Parathyroid adenoma (tissue), 2 donors: ENCODE results near the gene FAM216B.

Source experiments
- H2AFZ ChIP-seq: fragments of 300-600 bp; sonication (generic); one replicate; pipeline ENCODE4 v1.7.0; 2017; ENCODE audit warnings: antibody characterized with exemption, mild to moderate bottlenecking
- H3K27ac ChIP-seq: fragments of 300-600 bp; sonication (generic); one replicate; pipeline ENCODE4 v1.7.0; 2017
- H3K27me3 ChIP-seq: fragments of 300-600 bp; sonication (generic); one replicate; pipeline ENCODE4 v1.7.0; 2017; ENCODE audit warnings: low read length; ENCODE audit not compliant: control insufficient read depth, insufficient read depth
- H3K36me3 ChIP-seq: fragments of 300-600 bp; sonication (generic); one replicate; pipeline ENCODE4 v1.7.0; 2017; ENCODE audit warnings: low read length; ENCODE audit not compliant: control insufficient read depth, insufficient read depth
- H3K4me1 ChIP-seq: fragments of 300-600 bp; sonication (generic); one replicate; pipeline ENCODE4 v1.7.0; 2017; ENCODE audit warnings: control low read depth
- H3K4me2 ChIP-seq: fragments of 300-600 bp; sonication (generic); one replicate; pipeline ENCODE4 v1.7.0; 2017; ENCODE audit warnings: low read length
- H3K4me3 ChIP-seq: fragments of 300-600 bp; sonication (generic); one replicate; pipeline ENCODE4 v1.7.0; 2017; ENCODE audit warnings: low read depth, low read length
- H3K79me2 ChIP-seq: fragments of 300-600 bp; sonication (generic); one replicate; pipeline ENCODE4 v1.7.0; 2017; ENCODE audit warnings: control low read depth
- H3K9ac ChIP-seq: fragments of 300-600 bp; sonication (generic); one replicate; pipeline ENCODE4 v1.7.0; 2017; ENCODE audit warnings: mild to moderate bottlenecking
- H3K9me3 ChIP-seq: fragments of 300-600 bp; sonication (generic); one replicate; pipeline ENCODE4 v1.7.0; 2017; ENCODE audit warnings: low read length; ENCODE audit not compliant: control insufficient read depth
- CTCF ChIP-seq: fragments of 300-600 bp; sonication (generic); IDR thresholded peaks from one replicate; pipeline ENCODE4 v1.7.0; 2017; ENCODE audit warnings: antibody characterized with exemption, mild to moderate bottlenecking
- donor health status: primary hyperparathyroidism.

The FAM216B gene

GRCh38 chr13:42757678-42758420 is 23.5 kb upstream of the FAM216B start:
- Histone ChIP-seq H3K27me3 (no peaks in the 10 kb centered on the region), H3K4me1 (no peaks in the 10 kb centered on the region), H3K9ac (no peak overlapping the region), H3K4me3 (no peak overlapping the region), H3K4me2 (no peak overlapping the region), H2AFZ (no peak overlapping the region), H3K27ac (no peak overlapping the region), H3K79me2 (no peaks in the 10 kb centered on the region), H3K36me3 (no peaks in the 10 kb centered on the region), H3K9me3 (no peaks in the 10 kb centered on the region)
- no peak for TF ChIP-seq CTCF

DNA sequence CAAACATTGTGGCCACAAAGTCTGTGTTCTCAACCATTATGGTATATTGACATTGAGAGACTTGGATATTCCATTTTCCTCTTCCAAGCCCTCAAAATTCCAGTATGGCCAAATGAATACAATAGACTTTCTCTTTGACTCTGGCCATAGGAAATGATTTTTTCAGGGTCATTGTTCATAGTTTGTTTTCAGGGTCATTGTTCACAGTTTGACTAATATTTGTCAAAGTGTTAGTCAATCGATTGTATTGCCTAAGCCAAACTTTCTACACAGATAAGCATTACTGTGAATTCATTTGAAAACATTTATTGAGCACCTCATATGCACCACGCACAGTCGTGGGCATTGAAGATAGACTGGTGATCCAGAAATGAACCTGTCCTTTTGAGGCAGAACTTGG is 22.9 kb upstream of the FAM216B start:
- no peaks in the 10 kb centered on the region for H3K9me3 ChIP-seq
- H3K27me3 ChIP-seq, result no peaks in the 10 kb centered on the region
- H3K4me2 ChIP-seq, result no peak overlapping the region
- no peaks in the 10 kb centered on the region for H3K79me2 ChIP-seq
- TF ChIP-seq CTCF, result no peak
- H3K36me3 ChIP-seq, result no peaks in the 10 kb centered on the region
- H3K27ac ChIP-seq, result no peak overlapping the region
- H2AFZ ChIP-seq, result no peak overlapping the region
- H3K4me1 ChIP-seq, result no peaks in the 10 kb centered on the region
- H3K9ac ChIP-seq, result no peak overlapping the region
- no peak overlapping the region for H3K4me3 ChIP-seq

DNA sequence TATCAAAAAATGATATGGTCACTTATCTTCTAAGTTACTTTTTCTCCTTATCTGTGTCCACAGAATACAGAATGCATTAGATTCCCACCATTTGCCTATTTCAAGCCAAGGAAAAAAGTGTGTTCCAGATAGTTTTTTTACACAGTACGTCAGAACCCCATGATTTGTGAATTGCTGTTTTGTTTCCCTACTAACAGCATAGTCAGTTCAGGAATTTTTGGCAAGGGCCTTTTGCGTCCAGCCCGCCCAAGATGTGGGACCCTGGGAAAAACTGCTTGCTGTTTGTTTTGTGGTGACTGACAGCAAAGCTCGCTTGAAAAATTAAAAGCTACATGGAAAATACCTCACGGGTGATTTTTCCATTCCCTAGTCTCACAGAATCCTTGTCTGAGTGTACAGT is 20.4 kb upstream of the FAM216B start:
- Histone ChIP-seq H3K27ac (no peak overlapping the region), H3K4me2 (no peak overlapping the region), H3K27me3 (no peaks in the 10 kb centered on the region), H3K4me1 (no peaks in the 10 kb centered on the region), H3K36me3 (no peaks in the 10 kb centered on the region), H2AFZ (no peak overlapping the region), H3K4me3 (no peak overlapping the region), H3K9ac (no peak overlapping the region), H3K79me2 (no peaks in the 10 kb centered on the region), H3K9me3 (no peaks in the 10 kb centered on the region)
- TF ChIP-seq CTCF, result no peak

DNA sequence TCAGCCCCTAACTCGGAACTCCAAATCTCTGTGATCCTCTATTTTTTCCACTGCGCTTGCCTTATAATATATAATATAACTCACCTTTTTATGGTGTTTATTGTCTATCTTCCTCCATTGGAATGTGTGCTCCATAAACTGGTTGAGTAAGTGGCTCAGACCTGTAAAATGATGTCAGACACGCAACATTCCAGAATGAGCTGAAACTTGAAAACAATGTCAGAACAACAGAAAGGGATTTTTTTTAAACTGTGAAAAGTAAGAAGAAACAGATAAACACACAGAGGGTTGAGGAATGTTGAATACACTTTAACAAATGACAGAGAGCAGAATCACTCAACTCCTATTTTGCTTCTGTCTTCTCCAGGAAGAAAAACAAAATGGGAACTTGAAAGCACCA is 19.1 kb upstream of the FAM216B start:
- Histone ChIP-seq H3K27ac (no peak overlapping the region), H3K27me3 (no peaks in the 10 kb centered on the region), H3K4me3 (no peak overlapping the region), H3K4me2 (no peak overlapping the region), H3K79me2 (no peaks in the 10 kb centered on the region), H2AFZ (no peak overlapping the region), H3K36me3 (no peaks in the 10 kb centered on the region), H3K9me3 (no peaks in the 10 kb centered on the region), H3K4me1 (no peaks in the 10 kb centered on the region), H3K9ac (no peak overlapping the region)
- no peak for TF ChIP-seq CTCF

DNA sequence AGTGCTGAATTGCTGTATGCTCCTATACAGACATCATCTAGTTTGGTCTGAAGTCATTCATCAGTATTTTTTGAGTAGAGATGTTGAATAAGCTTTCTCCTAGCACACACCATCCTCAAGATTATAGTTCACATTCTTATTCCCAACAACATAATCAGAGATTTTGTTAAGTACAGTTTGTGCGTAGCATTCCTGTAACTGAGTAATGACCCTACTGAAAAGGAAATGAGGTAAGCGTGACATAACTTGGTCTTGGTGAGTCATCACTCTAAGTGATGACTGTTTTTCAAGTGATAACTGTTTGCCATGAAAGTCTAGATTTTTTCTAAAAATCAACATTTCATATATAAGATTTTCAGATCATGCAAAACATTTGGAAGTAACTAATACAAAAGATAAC is 18.5 kb upstream of the FAM216B start:
- no peaks in the 10 kb centered on the region for H3K9me3 ChIP-seq
- H3K4me1 ChIP-seq, result no peaks in the 10 kb centered on the region
- no peaks in the 10 kb centered on the region for H3K27me3 ChIP-seq
- H3K36me3 ChIP-seq, result no peaks in the 10 kb centered on the region
- no peak overlapping the region for H3K9ac ChIP-seq
- TF ChIP-seq CTCF, result no peak
- no peak overlapping the region for H3K4me3 ChIP-seq
- H3K4me2 ChIP-seq, result no peak overlapping the region
- no peaks in the 10 kb centered on the region for H3K79me2 ChIP-seq
- H2AFZ ChIP-seq, result no peak overlapping the region
- H3K27ac ChIP-seq, result no peak overlapping the region
